H1 (cell line): ENCODE measurements around the gene SLC13A3.

ENCODE experiments used
- CBX5 ChIP-seq: fragments of 300-800, 300-1000 bp; sonication (generic); IDR thresholded peaks from 2 replicates; pipeline ENCODE4 v1.7.1; 2016; ENCODE audit warnings: antibody characterized with exemption, low read length, low read depth
- CREB1 ChIP-seq: IDR thresholded peaks from 2 replicates; pipeline ENCODE4 v1.6.1; 2012; ENCODE audit warnings: inconsistent platforms
- CTCF ChIP-seq, 3 experiments: IDR thresholded peaks; 1 replicate in 2 of 3; 2 replicates in 1 of 3; pipeline versions ENCODE4 v1.5.1 to v1.6.1; 2011; ENCODE audit warnings: low read length in 3 of 3, mild to moderate bottlenecking in 3 of 3, inconsistent platforms in 2 of 3, low read depth in 1 of 3, moderate library complexity in 1 of 3; ENCODE audit not compliant: insufficient read depth in 1 of 3; ENCODE audit errors: control extremely low read depth in 1 of 3
- GTF2F1 ChIP-seq: IDR thresholded peaks from 2 replicates; pipeline ENCODE4 v1.6.1; 2012; ENCODE audit warnings: low read depth, low read length, improper control_type of control experiment, borderline replicate concordance
- HDAC6 ChIP-seq: IDR thresholded peaks from one replicate; pipeline ENCODE4 v1.7.1; 2012; ENCODE audit warnings: low read depth, mild to moderate bottlenecking, inconsistent platforms, low read length, moderate library complexity
- JUND ChIP-seq: IDR thresholded peaks from 2 replicates; pipeline ENCODE4 v1.6.1; 2011; ENCODE audit warnings: mild to moderate bottlenecking, improper control_type of control experiment, low read length
- POLR2A ChIP-seq, 2 experiments: IDR thresholded peaks; 1 replicate in 1 of 2; 2 replicates in 1 of 2; pipeline ENCODE4 v1.6.1; 2011; ENCODE audit warnings: low read depth in 2 of 2, low read length in 2 of 2, mild to moderate bottlenecking in 2 of 2; ENCODE audit errors: control extremely low read depth in 1 of 2
- RAD21 ChIP-seq, 2 experiments: IDR thresholded peaks in 1 of 2; conservative IDR thresholded peaks in 1 of 2; 2 replicates each; pipeline ENCODE4 v1.6.1; 2011; ENCODE audit warnings: low read depth in 2 of 2, low read length in 2 of 2, improper control_type of control experiment in 1 of 2, inconsistent platforms in 1 of 2, mild to moderate bottlenecking in 1 of 2, moderate library complexity in 1 of 2
- RFX5 ChIP-seq: IDR thresholded peaks from 2 replicates; pipeline ENCODE4 v1.6.1; 2011; ENCODE audit warnings: low read depth, low read length, improper control_type of control experiment, borderline replicate concordance
- SP1 ChIP-seq: IDR thresholded peaks from 2 replicates; pipeline ENCODE4 v1.6.1; 2011; ENCODE audit warnings: low read depth, low read length
- TEAD4 ChIP-seq: IDR thresholded peaks from 2 replicates; pipeline ENCODE4 v1.6.1; 2012; ENCODE audit warnings: low read depth, low read length, inconsistent platforms, mixed read lengths
- YY1 ChIP-seq: IDR thresholded peaks from 2 replicates; pipeline ENCODE4 v1.6.1; 2011; ENCODE audit warnings: low read depth, mild to moderate bottlenecking, low read length

DNA sequence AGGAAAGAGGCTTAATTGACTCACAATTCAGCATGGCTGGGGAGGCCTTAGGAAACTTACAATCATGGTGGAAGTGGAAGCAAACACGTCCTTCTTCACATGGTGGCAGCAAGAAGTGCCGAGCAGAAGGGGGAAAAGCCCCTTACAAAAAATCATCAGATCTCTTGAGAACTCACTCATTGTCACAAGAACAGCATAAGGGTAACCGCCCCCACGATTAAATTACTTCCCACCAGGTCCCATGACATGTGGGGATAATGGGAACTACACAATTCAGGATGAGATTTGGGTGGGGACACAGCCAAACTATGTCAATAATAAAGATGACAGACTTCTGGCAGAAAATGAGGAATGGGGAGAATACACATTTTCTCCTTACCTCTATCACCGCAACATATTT is 80.3 kb downstream of the SLC13A3 start:
- TF ChIP-seq POLR2A (IDR thresholded peaks at IDR 0.05; ENCODE audit: control extremely low read depth in 1 of 2, low read depth in 2 of 2, low read length in 2 of 2) (no peak), YY1 (no peak), CTCF (IDR thresholded peaks at IDR 0.05; ENCODE audit: control extremely low read depth in 1 of 3, insufficient read depth in 1 of 3, low read depth in 1 of 3, low read length in 3 of 3) (no peak), SP1 (no peak), RFX5 (no peak), HDAC6 (no peak), TEAD4 (no peak), GTF2F1 (no peak), JUND (no peak), CBX5 (no peak), RAD21 (IDR thresholded peaks at IDR 0.05 in 1 of 2, conservative IDR thresholded peaks at IDR 0.05 in 1 of 2; ENCODE audit: low read depth in 2 of 2, low read length in 2 of 2) (no peak), CREB1 (no peak)
